Endothelial cell of umbilical vein (primary cell): ENCODE data around the gene IL9R.

Experiments used
- CTCF ChIP-seq, 2 donors: IDR thresholded peaks; 1 replicate in 1 of 2; 2 replicates in 1 of 2; pipeline ENCODE4 v1.5.1; 2011; ENCODE audit warnings: low read length in 2 of 2, mild to moderate bottlenecking in 2 of 2, moderate library complexity in 2 of 2, control low read depth in 1 of 2, inconsistent platforms in 1 of 2, low read depth in 1 of 2; ENCODE audit not compliant: insufficient read depth in 1 of 2; ENCODE audit errors: extremely low read depth in 1 of 2
- EZH2 ChIP-seq: IDR thresholded peaks from 2 replicates; pipeline ENCODE4 v1.6.1; 2012; ENCODE audit warnings: borderline replicate concordance, low read depth, mild to moderate bottlenecking, moderate library complexity, low read length, inconsistent platforms; ENCODE audit not compliant: severe bottlenecking
- POLR2AphosphoS5 ChIP-seq: IDR thresholded peaks from 2 replicates; pipeline ENCODE4 v1.6.1; 2012; ENCODE audit warnings: low read depth, mild to moderate bottlenecking, control low read depth, low read length, moderate library complexity; ENCODE audit not compliant: insufficient read depth

DNA sequence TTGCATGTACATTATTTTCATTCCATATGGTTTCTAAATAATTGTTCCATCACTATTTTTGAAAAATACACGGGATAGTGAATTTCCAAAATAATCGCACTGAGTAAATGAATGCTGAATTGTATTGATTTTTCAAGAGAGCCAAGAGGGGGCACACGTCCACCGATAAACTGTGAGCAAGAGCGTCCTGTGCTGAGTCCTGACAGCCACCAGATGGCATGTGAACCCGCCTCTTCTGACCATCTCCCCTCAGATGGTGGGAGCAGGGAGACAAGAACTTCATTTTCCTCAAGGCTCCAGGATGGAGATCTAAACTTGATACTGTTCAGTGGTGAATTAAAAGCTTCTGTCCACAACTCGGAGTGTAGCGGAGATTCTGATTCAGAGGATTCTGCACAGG lies 30.6 kb upstream of the IL9R start:
- TF ChIP-seq EZH2 (no peak), POLR2AphosphoS5 (no peak), CTCF (IDR thresholded peaks at IDR 0.05; ENCODE audit: extremely low read depth in 1 of 2, insufficient read depth in 1 of 2, low read depth in 1 of 2, low read length in 2 of 2) (peak; percentile 24 to 25)
